Erythroblast (primary cell): Measurements from ENCODE around the gene TSPAN9.

Experiments used
- DNase-seq, 2 experiments: peaks; one replicate each; lab custom pipeline; 2025; lab: John Stamatoyannopoulos, UW
- GATA1 ChIP-seq: IDR thresholded peaks from 2 replicates; pipeline ENCODE4 v1.6.1; 2011; ENCODE audit warnings: low read depth, mild to moderate bottlenecking, control low read depth, low read length, moderate library complexity
- POLR2A ChIP-seq: IDR thresholded peaks from 2 replicates; pipeline ENCODE4 v1.6.1; 2011; ENCODE audit warnings: mild to moderate bottlenecking, low read length

TSPAN9 gene

GRCh38 chr12:3205742-3206519, 128.8 kb downstream of the TSPAN9 start:
- TF ChIP-seq GATA1: no peak
- TF ChIP-seq POLR2A: no peak
- no peak for DNase-seq

GRCh38 chr12:3206536-3207072, 129.4 kb downstream of the TSPAN9 start:
- TF ChIP-seq POLR2A (no peak), GATA1 (no peak)
- DNase-seq: no peak

- no peak for TF ChIP-seq POLR2A
- TF ChIP-seq GATA1: no peak
- no peak for DNase-seq
Observed at GRCh38 chr12:3207175-3207574, 130.0 kb downstream of the TSPAN9 start.

GRCh38 chr12:3207858-3208257, 130.7 kb downstream of the TSPAN9 start:
- no peak for DNase-seq
- no peak for TF ChIP-seq GATA1
- TF ChIP-seq POLR2A: no peak

GRCh38 chr12:3213188-3213587, 136.0 kb downstream of the TSPAN9 start:
- TF ChIP-seq POLR2A: no peak

GRCh38 chr12:3213768-3214167, 136.6 kb downstream of the TSPAN9 start:
- no peak for TF ChIP-seq GATA1
- TF ChIP-seq POLR2A: no peak
- DNase-seq: no peak

More at GRCh38 chr12:3213188-3213587, 136.0 kb downstream of the TSPAN9 start:
- no peak for DNase-seq

- no peak for DNase-seq
- no peak for TF ChIP-seq GATA1
- no peak for TF ChIP-seq POLR2A
Observed at GRCh38 chr12:3214526-3215365, 137.6 kb downstream of the TSPAN9 start.

GRCh38 chr12:3215410-3215975, 138.3 kb downstream of the TSPAN9 start:
- no peak for DNase-seq
- no peak for TF ChIP-seq GATA1
- no peak for TF ChIP-seq POLR2A

- no peak for TF ChIP-seq GATA1
- no peak for TF ChIP-seq POLR2A
- DNase-seq: no peak
Observed at GRCh38 chr12:3216097-3216496, 138.9 kb downstream of the TSPAN9 start.

GRCh38 chr12:3216726-3217682, 139.8 kb downstream of the TSPAN9 start:
- TF ChIP-seq GATA1 (no peak), POLR2A (no peak)

GRCh38 chr12:3217683-3218079, 140.5 kb downstream of the TSPAN9 start:
- no peak for DNase-seq

More at GRCh38 chr12:3216726-3217682, 139.8 kb downstream of the TSPAN9 start:
- DNase-seq: no peak

GRCh38 chr12:3218228-3219171, 141.3 kb downstream of the TSPAN9 start:
- no peak for DNase-seq
- TF ChIP-seq GATA1 (no peak), POLR2A (no peak)

More at GRCh38 chr12:3217683-3218079, 140.5 kb downstream of the TSPAN9 start:
- TF ChIP-seq GATA1: no peak
- TF ChIP-seq POLR2A: no peak
